HG03565 (cell line): ENCODE data around the gene KISS1R.
"Not testable (repeated sequence)": the region's sequence is repeated elsewhere in the genome, so short reads cannot be mapped to it uniquely, and the experiment has no call there.

Experiments used
- ATAC-seq: cut with Tn5 transposase; IDR thresholded peaks from one replicate; pipeline ENCODE4 v1.9.1; 2021; ENCODE audit warnings: mild to moderate bottlenecking, moderate library complexity; ENCODE audit not compliant: unreplicated experiment

KISS1R gene

DNA sequence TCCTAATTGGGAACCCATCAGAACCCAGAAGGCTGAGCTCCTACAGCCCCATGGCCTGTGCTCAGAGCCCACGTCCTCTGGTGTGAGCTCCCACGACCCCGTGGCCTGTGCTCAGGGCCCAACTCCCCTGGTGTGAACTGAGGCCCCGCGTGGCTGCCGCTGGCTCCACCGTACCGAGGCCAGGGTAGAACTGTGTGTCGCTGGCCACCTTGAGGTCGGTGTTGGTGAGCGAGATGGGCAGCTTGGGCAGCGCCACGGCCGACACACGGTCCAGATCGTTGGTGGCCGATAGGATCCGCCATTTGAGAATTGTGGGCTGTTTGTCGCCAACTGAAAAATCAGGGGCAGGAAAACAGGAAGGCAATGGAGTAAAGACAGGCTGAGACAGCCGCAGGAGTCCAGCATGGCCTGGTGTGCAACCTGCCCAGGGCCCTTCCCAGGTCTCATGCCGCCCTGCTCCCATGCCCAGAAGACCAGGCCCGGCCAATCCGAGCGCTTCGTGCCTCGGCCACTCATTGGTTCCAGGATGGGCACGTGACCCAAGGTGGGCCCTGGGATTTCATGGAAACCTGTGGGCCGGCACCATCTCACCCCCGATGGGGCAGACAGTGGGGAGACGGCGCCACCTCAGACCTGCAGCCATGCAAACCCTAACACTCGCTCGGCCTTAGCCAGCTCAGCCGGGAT is 35.6 kb upstream of the KISS1R start:
- no peak for ATAC-seq

- ATAC-seq, result no peak
These were observed 34.1 kb upstream of the KISS1R start for GRCh38 chr19:882871-883497.

DNA sequence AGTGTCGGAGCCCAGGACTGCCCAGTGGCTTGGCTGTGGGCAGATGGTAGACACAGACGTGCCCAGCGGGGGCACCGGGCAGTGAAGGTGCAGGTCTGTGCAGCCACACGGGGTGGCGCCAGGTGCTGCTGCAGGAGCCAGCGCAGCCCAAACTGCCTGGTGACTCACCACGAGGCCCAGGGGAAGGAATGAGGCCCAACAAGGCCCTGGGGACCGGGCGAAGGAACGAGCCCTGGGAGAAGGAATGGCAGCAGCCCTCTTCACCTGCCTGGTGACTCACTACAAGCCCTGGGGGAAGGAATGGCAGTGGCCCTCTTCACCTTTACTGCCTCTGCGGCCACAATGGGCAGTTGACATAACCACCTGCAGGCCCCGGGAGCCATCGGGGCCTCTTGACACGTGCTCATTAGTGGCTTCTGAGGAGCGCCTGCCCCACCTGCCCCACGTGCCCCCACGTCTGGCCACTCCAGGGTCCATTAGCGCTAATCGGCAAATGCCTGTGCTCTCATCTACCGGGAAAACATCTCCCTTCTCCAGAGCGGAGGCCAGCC is 33.4 kb upstream of the KISS1R start:
- no peak for ATAC-seq

DNA sequence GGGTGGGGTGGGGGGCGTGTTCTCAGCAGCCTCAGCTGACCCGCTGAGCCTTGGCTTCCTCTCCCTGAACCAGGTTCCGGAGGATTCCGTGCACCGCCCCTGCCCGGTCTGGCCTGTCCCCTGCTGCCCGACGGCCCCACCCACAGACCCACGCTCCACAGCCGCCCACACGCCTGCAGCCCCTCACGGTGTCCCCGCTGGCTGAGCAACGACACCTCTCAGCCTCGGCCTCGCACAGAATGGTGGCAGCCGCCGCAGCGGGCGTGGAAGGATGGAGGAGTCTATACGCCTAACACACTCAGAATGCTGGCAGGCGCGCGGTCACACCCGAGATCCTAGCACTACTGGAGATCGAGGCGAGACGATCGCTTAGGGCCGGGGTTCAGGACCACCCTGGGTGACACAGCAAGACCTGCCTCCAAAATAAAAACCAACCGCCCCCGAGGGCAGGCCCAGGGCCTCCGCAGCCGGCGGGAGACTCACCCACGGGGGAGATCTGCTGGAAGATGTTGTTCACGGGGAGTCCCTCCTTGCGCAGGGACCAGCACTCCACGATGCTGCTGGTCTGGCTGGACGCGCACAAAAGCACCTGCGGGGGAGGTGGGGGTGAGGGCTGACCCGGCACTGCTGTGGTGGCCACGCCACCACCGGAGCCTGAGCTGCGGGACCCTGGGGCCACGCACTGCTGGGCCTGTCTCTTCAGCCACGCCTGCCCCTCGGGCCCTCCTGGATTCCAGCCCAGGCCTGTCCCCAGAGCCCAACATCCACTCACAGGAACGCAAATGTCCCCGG is 32.5 kb upstream of the KISS1R start:
- ATAC-seq, result no peak

DNA sequence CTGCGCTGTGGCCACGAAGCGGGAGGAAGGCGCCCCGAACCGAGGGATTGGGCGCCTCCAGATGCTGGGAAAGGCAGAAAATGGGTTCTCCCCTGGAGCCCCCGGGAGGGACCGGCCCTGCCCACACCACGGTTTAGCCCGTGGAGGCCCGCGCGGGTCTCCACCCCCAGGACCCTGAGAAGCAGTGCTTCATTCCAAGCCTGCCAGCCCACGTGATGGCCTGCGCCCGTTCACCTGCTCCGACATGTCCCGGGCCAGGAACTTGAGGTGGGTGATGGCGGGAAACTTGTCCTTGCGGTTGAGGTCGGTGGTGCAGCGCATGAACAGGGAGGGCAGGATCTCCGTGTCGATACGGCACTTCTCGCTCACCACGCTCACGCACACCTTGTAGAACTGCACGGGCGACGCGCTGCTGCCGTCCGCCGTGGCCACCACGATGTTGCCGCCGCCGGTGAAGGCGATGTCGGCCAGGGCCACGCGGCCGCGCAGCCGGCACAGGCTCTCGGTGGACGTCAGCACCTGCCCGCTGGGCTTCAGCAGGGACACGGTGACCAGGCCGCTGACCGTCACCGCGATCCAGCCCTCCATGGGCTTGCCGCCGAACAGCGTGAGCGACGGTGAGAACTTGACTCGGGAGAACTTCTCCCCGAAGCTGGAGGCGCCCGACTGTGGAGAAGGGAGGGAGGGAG is 31.5 kb upstream of the KISS1R start:
- no peak for ATAC-seq

DNA sequence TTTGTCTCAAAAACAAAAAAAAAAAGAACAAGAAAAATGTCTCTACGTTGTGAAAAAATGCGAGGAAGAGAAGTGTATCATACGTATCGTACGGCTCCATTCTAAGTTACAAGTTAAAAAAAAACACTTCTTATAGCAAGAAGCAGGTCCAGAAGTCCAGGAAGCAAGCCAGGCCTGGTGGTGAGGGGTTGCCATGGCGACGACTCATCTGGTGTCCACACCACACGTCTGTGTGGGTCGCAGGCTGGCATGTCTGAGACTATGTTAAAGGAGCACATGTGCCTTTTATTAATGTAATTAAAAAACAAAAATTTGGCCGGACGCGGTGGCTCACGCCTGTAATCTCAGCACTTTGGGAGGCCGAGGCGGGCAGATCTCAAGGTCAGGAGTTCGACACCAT is 30.1 kb upstream of the KISS1R start:
- no peak for ATAC-seq

GRCh38 chr19:887599-887998 is 29.5 kb upstream of the KISS1R start:
- ATAC-seq, result no peak

GRCh38 chr19:888581-889385 is 28.4 kb upstream of the KISS1R start:
- no peak for ATAC-seq

DNA sequence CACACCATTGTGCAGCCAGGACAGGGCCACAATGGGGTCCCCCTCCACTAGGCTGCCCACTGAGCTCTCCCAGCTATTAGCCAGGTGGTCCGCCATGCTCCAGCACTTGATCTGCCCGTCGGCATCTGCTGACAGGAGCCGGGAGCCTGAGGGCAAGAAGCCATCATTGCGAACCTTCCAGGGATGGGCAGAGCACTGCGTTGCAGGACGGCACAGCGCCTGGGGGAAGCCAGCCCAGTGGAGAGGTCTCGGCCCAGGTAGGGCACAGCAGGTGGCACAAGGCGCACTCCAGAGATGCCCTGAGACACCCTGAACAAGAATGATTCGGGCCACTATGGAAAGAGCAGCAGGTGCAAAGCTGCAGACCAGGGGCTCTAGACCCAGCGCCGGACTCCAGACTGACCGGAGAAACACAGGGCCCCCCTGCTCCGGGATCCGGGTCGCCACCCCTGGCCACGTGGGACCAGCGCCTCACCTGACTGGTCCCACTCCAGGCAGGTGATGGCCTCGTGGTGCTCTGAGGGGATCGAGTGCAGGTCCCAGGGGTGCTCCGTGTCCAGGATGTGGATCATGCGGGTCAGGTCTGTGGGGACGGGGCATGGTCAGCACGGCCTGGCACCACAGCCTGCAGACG is 27.4 kb upstream of the KISS1R start:
- ATAC-seq, result no peak

DNA sequence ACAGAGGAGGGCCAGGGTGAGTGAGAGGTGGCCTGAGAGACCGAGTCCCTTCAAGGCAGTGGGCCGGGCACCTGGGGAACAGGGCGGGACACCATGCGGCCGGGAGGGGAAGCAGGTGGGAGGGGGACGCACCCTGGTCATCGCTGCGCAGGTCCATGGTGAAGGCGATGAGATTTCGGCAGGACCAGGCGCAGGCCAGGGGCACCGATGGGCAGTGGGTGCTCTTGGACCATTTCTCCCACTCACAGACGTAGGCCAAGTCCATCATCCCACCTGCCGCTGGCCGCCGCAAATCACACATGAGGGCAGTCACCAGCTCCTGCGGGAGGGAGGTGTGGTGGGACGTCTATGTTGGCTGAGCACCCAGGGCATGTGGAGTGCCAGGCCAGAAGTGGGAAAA is 26.3 kb upstream of the KISS1R start:
- ATAC-seq, result no peak

- ATAC-seq, result not testable (repeated sequence)
These were observed 25.5 kb upstream of the KISS1R start for GRCh38 chr19:891421-892200.

GRCh38 chr19:892243-892893 is 24.8 kb upstream of the KISS1R start:
- no peak for ATAC-seq

- ATAC-seq, result peak; percentile 88
These were observed 24.0 kb upstream of the KISS1R start, which contains the start of the genes MED16 and RNU6-9 for GRCh38 chr19:892894-893689. MED16 (minus strand) TSS chr19:893187; CDS start chr19:891131, 2,056 bp downstream. RNU6-9 (plus strand) TSS chr19:893484.

DNA sequence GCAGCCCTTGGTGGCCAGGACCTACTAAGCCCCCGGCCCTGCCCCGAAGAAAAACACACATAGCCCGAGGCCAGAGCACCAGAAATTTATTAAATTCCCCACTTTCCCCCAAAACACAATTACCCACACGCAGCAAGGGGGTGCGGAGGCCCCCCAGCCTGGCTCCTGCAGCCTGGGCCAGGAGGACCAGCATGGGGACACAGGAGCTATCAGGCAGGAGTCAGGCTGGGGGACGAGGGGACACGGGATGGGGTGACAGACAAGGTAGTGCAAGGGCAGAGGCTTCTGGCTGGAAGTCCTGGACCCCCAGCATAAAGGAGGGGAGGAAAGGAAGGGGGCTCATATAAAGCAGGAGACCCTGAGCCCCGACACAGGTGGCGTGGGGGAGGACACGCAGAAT is 20.7 kb upstream of the KISS1R start:
- ATAC-seq, result no peak

GRCh38 chr19:896999-897398 is 20.1 kb upstream of the KISS1R start:
- no peak for ATAC-seq

- no peak for ATAC-seq
These were observed 19.6 kb upstream of the KISS1R start for GRCh38 chr19:897442-898039.

GRCh38 chr19:898663-899062 is 18.5 kb upstream of the KISS1R start:
- ATAC-seq, result no peak
